HG02973 (cell line): ENCODE results near the gene SLC25A27.

Experiments
- ATAC-seq: cut with Tn5 transposase; IDR thresholded peaks from one replicate; pipeline ENCODE4 v1.9.1; 2021; ENCODE audit warnings: moderate library complexity; ENCODE audit not compliant: unreplicated experiment

The SLC25A27 gene

GRCh38 chr6:46704562-46704961, 51.8 kb downstream of the SLC25A27 start:
- no peak for ATAC-seq

DNA sequence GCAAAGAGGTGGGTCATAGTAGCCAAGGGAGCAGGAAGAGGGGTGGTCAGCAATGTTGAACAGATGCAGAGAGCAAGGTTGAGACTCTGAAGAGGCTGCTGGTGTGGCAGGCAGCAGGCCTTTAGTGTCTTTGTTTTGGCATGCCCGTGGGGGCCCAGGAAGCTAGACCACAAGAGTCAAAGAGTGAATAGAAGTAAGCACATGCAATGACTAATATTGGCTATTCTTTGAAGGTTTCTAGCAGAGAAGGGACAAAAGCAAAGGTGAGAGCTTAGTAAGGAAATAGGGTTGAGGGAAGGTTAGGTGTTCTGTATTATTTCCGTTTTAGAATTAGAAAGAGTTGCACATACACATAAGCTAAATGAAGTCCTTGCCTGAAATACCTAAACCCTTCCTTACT, 53.7 kb downstream of the SLC25A27 start:
- ATAC-seq, result no peak

GRCh38 chr6:46711491-46711890, 58.7 kb downstream of the SLC25A27 start:
- no peak for ATAC-seq

GRCh38 chr6:46715141-46715540, 62.4 kb downstream of the SLC25A27 start:
- ATAC-seq, result no peak

DNA sequence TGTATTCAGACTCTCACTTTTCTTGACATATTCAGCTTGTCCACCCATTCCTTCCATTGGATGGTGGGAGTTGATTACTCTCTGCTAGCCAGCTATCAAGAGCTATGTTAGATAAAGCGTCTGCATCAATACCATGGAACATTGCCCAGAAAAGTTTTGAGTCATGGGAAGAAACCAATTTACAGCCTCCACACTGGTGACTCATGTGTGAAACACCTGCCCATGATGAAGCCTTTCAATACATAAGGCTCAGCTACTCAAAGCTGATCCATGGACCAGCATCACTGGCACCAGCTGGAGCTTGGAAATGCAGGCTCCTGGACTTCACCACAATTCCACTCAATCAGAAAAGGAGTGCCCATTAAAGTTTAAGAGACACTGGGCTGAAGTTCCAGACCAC, 66.3 kb downstream of the SLC25A27 start:
- no peak for ATAC-seq

DNA sequence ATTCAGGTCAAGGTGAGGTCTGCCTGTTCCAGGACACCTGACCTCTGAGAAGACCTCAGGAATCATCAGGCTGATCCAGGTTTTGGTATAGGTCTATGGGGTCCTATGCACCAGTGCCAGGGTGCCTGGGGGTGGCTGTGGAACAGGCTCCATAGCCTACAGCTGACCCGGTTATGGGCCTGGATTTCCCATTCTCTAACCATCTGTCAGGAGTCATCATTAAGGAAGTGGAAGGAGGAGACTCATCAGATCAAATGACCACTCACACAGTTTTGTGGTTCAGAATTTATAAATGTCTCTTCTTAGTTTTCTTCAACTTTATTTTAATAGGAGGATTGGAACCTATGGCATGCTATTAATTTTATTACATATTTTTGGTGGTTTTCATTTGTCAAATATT, 67.6 kb downstream of the SLC25A27 start:
- no peak for ATAC-seq
